GM12878 (cell line): ENCODE results near the gene KNSTRN. TPM values are rescaled to one million over a fixed set of nuclear protein-coding genes. Genes with fewer than 3 reads are reported as not detected.

Experiments
- BCL11A ChIP-seq: IDR thresholded peaks from 2 replicates; pipeline ENCODE4 v1.6.1; 2011; ENCODE audit warnings: low read depth, low read length
- CHD2 ChIP-seq: IDR thresholded peaks from 2 replicates; pipeline ENCODE4 v1.6.1; 2011; ENCODE audit warnings: low read depth, low read length, improper control_type of control experiment, borderline replicate concordance
- CREB1 ChIP-seq: IDR thresholded peaks from 2 replicates; pipeline ENCODE4 v1.6.1; 2012; ENCODE audit warnings: low read depth, mild to moderate bottlenecking, inconsistent platforms
- ETV6 ChIP-seq, 2 experiments: fragments of 450-650 bp in 1 of 2; IDR thresholded peaks in 1 of 2; conservative IDR thresholded peaks in 1 of 2; 2 replicates each; pipeline ENCODE4 v1.6.1; 2014; ENCODE audit warnings: antibody characterized with exemption in 1 of 2, borderline replicate concordance in 1 of 2, low read depth in 1 of 2, mild to moderate bottlenecking in 1 of 2, moderate library complexity in 1 of 2
- GATAD2B ChIP-seq: fragments of 450-650 bp; conservative IDR thresholded peaks from 2 replicates; pipeline ENCODE4 v1.6.1; 2017; ENCODE audit warnings: low read depth, mild to moderate bottlenecking, moderate library complexity
- KLF5 ChIP-seq: fragments of 450-650 bp; IDR thresholded peaks from 2 replicates; pipeline ENCODE4 v1.6.1; 2014; ENCODE audit warnings: mild to moderate bottlenecking; ENCODE audit not compliant: partially characterized antibody
- POU2F2 ChIP-seq: IDR thresholded peaks from 3 replicates; pipeline ENCODE4 v1.6.1; 2011; ENCODE audit warnings: low read depth, mild to moderate bottlenecking, low read length, borderline replicate concordance
- RBBP5 ChIP-seq: fragments of 200-600 bp; sonication (generic); conservative IDR thresholded peaks from 2 replicates; pipeline ENCODE4 v1.6.1; 2016
- RELA ChIP-seq: fragments of 450-650 bp; IDR thresholded peaks from 2 replicates; pipeline ENCODE4 v1.8.0; 2014; ENCODE audit warnings: borderline replicate concordance; ENCODE audit not compliant: partially characterized antibody
- TBL1XR1 ChIP-seq: IDR thresholded peaks from 2 replicates; pipeline ENCODE4 v1.6.1; 2012; ENCODE audit warnings: low read depth, low read length, improper control_type of control experiment
- TCF12 ChIP-seq: IDR thresholded peaks from 2 replicates; pipeline ENCODE4 v1.6.1; 2011; ENCODE audit warnings: low read depth, mild to moderate bottlenecking, low read length
- polyA plus RNA-seq, 11 experiments: library from polyadenylated mRNA; depleted of rRNA in 4 of 11; unstranded in 6 of 11; stranded (reverse) in 5 of 11; fragments of >200 nt; fragmentation: Nextera tagmentation in 4 of 11; fragmentation: Illumina TruSeq in 1 of 11; extraction: Ambion mirVana in 4 of 11; extraction: Trizol in 1 of 11; gene quantifications; 1 replicate in 1 of 11; 2 replicates in 10 of 11; pipeline versions ENCODE4 v1.2.1 to v1.2.3, GENCODE V29; 2011 to 2016; ENCODE audit warnings: inconsistent platforms in 2 of 11, missing spikeins in 2 of 11, low read depth in 1 of 11
- total RNA-seq, 4 experiments: library from RNA; depleted of rRNA in 3 of 4; stranded (reverse); fragments of >200 nt in 3 of 4; fragmentation: Illumina TruSeq in 1 of 4; extraction: Trizol in 1 of 4; gene quantifications; 2 replicates each; pipeline versions ENCODE4 v1.2.1 to v1.2.3, GENCODE V29; 2013 to 2021
- TF ChIP-seq, protein P1 (sequence below): IDR thresholded peaks from 2 replicates; pipeline ENCODE4 v1.6.1; 2012; ENCODE audit warnings: low read depth, low read length, improper control_type of control experiment
- TF ChIP-seq, protein P2 (sequence below): fragments of 450-650 bp; IDR thresholded peaks from 2 replicates; pipeline ENCODE4 v1.6.1; 2017; ENCODE audit warnings: mild to moderate bottlenecking, low read depth, inconsistent platforms; ENCODE audit not compliant: poor library complexity, severe bottlenecking
- TF ChIP-seq, protein P3 (sequence below): IDR thresholded peaks from 2 replicates; pipeline ENCODE4 v1.6.1; 2012; ENCODE audit warnings: low read depth, low read length, improper control_type of control experiment
- TF ChIP-seq, protein P4 (sequence below): IDR thresholded peaks from 2 replicates; pipeline ENCODE4 v1.6.1; 2012; ENCODE audit warnings: improper control_type of control experiment, low read depth, low read length; ENCODE audit not compliant: insufficient replicate concordance
- TF ChIP-seq, protein P5 (sequence below): fragments of 450-650 bp; IDR thresholded peaks from 2 replicates; pipeline ENCODE4 v1.6.1; 2018; ENCODE audit warnings: mild to moderate bottlenecking, low read depth, moderate library complexity; ENCODE audit not compliant: partially characterized antibody

Gene KNSTRN
- total and polyA plus RNA-seq, 10 of the 15 experiments (the other 5 are each of a cell fraction or from before 2014, with no cell fraction given) = 30.3 to 72.1 (median 47.1) TPM

DNA sequence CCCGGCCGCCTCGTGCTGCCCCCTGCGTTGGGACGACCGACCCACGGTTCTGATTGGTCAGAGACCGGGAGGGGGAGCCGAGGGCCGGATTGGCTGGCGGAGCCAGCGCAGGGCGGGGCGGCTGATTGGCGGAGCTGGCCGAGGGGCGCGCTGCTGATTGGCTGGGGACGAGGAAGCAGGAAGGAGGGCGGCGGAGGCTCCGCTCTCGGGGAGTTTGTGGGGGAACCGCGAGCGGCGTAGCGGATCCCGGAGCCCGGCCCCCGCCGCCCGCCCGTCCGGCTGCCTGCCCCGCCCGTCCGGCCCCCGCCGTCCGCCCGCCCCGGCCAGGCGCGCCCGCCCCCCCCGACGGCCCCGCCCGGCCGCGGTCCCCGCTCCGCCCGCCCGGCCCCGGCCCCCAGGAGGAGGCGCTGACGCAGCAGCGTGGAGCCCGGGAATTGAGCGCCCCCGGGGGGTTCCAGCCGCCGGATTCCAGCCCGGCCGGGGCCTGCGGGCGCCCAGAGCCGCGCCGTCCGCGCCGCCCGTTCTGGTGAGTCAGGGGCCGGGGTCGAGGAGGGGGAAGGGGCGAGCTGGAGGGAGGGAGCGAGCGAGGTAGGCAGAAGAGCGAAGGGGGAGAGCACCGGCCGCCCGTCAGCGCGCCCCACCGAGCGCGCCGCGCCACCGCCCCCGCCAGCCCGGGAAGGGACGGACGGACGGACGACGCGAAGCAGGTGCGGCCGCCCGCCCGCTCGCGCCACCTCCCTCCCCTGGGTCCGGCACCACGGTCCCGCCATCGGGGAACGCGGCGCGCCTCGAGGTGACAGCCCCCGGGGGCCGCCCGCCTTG is 58.4 kb downstream of the KNSTRN start, which contains the start of gene BAHD1 (continued):
- TF ChIP-seq, protein P1, sequence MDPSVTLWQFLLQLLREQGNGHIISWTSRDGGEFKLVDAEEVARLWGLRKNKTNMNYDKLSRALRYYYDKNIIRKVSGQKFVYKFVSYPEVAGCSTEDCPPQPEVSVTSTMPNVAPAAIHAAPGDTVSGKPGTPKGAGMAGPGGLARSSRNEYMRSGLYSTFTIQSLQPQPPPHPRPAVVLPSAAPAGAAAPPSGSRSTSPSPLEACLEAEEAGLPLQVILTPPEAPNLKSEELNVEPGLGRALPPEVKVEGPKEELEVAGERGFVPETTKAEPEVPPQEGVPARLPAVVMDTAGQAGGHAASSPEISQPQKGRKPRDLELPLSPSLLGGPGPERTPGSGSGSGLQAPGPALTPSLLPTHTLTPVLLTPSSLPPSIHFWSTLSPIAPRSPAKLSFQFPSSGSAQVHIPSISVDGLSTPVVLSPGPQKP = no peak
- no peak for TF ChIP-seq RELA
- no peak for TF ChIP-seq BCL11A
- TF ChIP-seq CREB1 = 0 out of 2 replicates have a peak, but pooled peaks have one; percentile 11
- TF ChIP-seq POU2F2 = no peak
- TF ChIP-seq, protein P2, sequence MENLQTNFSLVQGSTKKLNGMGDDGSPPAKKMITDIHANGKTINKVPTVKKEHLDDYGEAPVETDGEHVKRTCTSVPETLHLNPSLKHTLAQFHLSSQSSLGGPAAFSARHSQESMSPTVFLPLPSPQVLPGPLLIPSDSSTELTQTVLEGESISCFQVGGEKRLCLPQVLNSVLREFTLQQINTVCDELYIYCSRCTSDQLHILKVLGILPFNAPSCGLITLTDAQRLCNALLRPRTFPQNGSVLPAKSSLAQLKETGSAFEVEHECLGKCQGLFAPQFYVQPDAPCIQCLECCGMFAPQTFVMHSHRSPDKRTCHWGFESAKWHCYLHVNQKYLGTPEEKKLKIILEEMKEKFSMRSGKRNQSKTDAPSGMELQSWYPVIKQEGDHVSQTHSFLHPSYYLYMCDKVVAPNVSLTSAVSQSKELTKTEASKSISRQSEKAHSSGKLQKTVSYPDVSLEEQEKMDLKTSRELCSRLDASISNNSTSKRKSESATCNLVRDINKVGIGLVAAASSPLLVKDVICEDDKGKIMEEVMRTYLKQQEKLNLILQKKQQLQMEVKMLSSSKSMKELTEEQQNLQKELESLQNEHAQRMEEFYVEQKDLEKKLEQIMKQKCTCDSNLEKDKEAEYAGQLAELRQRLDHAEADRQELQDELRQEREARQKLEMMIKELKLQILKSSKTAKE = no peak
- no peak for TF ChIP-seq ETV6 (conservative IDR thresholded peaks at IDR 0.05 in 1 of 2, IDR thresholded peaks at IDR 0.05 in 1 of 2; ENCODE audit: borderline replicate concordance in 1 of 2, low read depth in 1 of 2)
- TF ChIP-seq TCF12 = 0 out of 2 replicates have a peak, but pooled peaks have one; percentile 8
- TF ChIP-seq GATAD2B = peak; percentile 70
- TF ChIP-seq, protein P3, sequence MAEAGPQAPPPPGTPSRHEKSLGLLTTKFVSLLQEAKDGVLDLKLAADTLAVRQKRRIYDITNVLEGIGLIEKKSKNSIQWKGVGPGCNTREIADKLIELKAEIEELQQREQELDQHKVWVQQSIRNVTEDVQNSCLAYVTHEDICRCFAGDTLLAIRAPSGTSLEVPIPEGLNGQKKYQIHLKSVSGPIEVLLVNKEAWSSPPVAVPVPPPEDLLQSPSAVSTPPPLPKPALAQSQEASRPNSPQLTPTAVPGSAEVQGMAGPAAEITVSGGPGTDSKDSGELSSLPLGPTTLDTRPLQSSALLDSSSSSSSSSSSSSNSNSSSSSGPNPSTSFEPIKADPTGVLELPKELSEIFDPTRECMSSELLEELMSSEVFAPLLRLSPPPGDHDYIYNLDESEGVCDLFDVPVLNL = no peak
- TF ChIP-seq CHD2 = peak; percentile 77
- TF ChIP-seq RBBP5 = no peak
- TF ChIP-seq KLF5 = no peak
- TF ChIP-seq, protein P4, sequence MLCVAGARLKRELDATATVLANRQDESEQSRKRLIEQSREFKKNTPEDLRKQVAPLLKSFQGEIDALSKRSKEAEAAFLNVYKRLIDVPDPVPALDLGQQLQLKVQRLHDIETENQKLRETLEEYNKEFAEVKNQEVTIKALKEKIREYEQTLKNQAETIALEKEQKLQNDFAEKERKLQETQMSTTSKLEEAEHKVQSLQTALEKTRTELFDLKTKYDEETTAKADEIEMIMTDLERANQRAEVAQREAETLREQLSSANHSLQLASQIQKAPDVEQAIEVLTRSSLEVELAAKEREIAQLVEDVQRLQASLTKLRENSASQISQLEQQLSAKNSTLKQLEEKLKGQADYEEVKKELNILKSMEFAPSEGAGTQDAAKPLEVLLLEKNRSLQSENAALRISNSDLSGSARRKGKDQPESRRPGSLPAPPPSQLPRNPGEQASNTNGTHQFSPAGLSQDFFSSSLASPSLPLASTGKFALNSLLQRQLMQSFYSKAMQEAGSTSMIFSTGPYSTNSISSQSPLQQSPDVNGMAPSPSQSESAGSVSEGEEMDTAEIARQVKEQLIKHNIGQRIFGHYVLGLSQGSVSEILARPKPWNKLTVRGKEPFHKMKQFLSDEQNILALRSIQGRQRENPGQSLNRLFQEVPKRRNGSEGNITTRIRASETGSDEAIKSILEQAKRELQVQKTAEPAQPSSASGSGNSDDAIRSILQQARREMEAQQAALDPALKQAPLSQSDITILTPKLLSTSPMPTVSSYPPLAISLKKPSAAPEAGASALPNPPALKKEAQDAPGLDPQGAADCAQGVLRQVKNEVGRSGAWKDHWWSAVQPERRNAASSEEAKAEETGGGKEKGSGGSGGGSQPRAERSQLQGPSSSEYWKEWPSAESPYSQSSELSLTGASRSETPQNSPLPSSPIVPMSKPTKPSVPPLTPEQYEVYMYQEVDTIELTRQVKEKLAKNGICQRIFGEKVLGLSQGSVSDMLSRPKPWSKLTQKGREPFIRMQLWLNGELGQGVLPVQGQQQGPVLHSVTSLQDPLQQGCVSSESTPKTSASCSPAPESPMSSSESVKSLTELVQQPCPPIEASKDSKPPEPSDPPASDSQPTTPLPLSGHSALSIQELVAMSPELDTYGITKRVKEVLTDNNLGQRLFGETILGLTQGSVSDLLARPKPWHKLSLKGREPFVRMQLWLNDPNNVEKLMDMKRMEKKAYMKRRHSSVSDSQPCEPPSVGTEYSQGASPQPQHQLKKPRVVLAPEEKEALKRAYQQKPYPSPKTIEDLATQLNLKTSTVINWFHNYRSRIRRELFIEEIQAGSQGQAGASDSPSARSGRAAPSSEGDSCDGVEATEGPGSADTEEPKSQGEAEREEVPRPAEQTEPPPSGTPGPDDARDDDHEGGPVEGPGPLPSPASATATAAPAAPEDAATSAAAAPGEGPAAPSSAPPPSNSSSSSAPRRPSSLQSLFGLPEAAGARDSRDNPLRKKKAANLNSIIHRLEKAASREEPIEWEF = no peak
- TF ChIP-seq, protein P5, sequence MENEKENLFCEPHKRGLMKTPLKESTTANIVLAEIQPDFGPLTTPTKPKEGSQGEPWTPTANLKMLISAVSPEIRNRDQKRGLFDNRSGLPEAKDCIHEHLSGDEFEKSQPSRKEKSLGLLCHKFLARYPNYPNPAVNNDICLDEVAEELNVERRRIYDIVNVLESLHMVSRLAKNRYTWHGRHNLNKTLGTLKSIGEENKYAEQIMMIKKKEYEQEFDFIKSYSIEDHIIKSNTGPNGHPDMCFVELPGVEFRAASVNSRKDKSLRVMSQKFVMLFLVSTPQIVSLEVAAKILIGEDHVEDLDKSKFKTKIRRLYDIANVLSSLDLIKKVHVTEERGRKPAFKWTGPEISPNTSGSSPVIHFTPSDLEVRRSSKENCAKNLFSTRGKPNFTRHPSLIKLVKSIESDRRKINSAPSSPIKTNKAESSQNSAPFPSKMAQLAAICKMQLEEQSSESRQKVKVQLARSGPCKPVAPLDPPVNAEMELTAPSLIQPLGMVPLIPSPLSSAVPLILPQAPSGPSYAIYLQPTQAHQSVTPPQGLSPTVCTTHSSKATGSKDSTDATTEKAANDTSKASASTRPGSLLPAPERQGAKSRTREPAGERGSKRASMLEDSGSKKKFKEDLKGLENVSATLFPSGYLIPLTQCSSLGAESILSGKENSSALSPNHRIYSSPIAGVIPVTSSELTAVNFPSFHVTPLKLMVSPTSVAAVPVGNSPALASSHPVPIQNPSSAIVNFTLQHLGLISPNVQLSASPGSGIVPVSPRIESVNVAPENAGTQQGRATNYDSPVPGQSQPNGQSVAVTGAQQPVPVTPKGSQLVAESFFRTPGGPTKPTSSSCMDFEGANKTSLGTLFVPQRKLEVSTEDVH = no peak
- no peak for TF ChIP-seq TBL1XR1
